HepG2 (cell line): Measurements from ENCODE around the gene EEF1AKMT3. TPM values are rescaled to one million over a fixed set of nuclear protein-coding genes. Genes with fewer than 3 reads are reported as not detected.

Source experiments
- RAD51 ChIP-seq: fragments of 450-650 bp; IDR thresholded peaks from 2 replicates; pipeline ENCODE4 v1.6.1; 2016; ENCODE audit warnings: borderline replicate concordance
- ZHX2 ChIP-seq, 2 experiments: sonication (generic) in 1 of 2; formaldehyde crosslinking in 1 of 2; IDR thresholded peaks; 2 replicates each; pipeline versions ENCODE4 v1.6.1 to v1.9.0; 2014 to 2022; ENCODE audit warnings: antibody characterized with exemption in 1 of 2, borderline replicate concordance in 1 of 2, inconsistent platforms in 1 of 2, low read depth in 1 of 2, missing genetic modification reagents in 1 of 2
- ZNF720 ChIP-seq: sonication (generic); formaldehyde crosslinking; IDR thresholded peaks from 2 replicates; pipeline ENCODE4 v1.4.0; 2020; ENCODE audit warnings: missing genetic modification reagents
- polyA plus RNA-seq, 8 experiments: library from polyadenylated mRNA; depleted of rRNA in 3 of 8; stranded (reverse) in 7 of 8; unstranded in 1 of 8; fragments of >200 nt; fragmentation: Illumina TruSeq in 4 of 8; extraction: Trizol in 4 of 8; gene quantifications; 2 replicates each; pipeline versions ENCODE4 v1.2.1 to v1.2.3, GENCODE V29; 2011 to 2016; ENCODE audit warnings: low read depth in 4 of 8, missing spikeins in 1 of 8, mixed read lengths in 1 of 8; ENCODE audit not compliant: insufficient read depth in 1 of 8
- total RNA-seq, 5 experiments: library from RNA; depleted of rRNA; stranded (reverse); fragments of >200 nt; fragmentation: Illumina TruSeq; extraction: Trizol; gene quantifications; 2 replicates each; pipeline ENCODE4 v1.2.3, GENCODE V29; 2016; ENCODE audit warnings: low read depth in 1 of 5
- TF ChIP-seq, protein P1 (sequence below): sonication (generic); formaldehyde crosslinking; IDR thresholded peaks from 2 replicates; pipeline ENCODE4 v1.4.0; 2020; ENCODE audit warnings: missing genetic modification reagents
- TF ChIP-seq, protein P2 (sequence below): sonication (generic); formaldehyde crosslinking; IDR thresholded peaks from 2 replicates; pipeline ENCODE4 v1.4.0; 2020; ENCODE audit warnings: mild to moderate bottlenecking, missing genetic modification reagents
- TF ChIP-seq, protein P3 (sequence below): sonication (generic); formaldehyde crosslinking; IDR thresholded peaks from 2 replicates; pipeline ENCODE4 v1.9.0; 2021; ENCODE audit warnings: missing genetic modification reagents, borderline replicate concordance

Gene EEF1AKMT3
- total and polyA plus RNA-seq, 2 of the 13 experiments (the other 11 are each of a cell fraction or from before 2014, with no cell fraction given): 4.7 to 11.4 TPM

DNA sequence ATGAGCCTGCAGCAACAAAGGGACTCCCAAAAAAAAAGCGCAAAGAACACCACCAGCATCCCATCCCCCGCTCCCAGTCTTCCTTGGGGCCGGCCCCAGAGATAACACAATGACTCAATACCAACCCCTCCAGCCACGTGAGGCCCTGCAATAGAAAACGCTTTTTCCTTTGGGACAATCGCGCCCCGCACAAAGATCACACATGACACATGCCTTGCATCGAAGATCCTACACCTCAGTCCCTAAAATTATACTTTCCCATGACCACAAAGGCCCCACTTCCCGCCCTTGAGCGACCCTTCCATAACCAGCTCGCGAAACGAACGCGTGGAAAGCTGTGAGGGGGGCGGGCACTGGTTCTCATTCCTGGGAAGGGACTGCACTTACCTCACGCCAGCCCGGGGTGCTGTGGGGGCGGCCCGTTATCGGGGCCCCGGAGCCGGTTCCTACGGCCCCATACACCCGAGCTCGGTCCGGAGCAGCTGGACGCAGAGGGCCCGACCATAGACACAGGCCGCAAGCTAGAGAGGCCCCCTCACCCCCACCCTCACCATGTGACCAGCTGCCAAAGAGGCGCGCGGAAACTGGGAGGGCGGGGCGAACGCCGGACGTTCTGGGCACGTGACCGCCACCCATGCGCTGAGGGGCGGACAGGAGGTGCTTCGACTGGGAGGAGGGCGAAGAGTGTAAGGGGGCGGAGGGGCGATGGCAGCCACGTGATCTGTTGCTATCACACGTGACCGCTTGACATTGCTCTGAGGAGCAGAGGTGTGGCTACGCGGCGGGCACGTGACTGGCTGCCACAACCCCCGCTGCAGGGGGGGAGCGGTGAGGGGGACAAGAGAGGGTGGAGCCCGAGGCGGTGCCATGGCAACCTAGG lies 20.4 kb upstream of the EEF1AKMT3 start, which contains the start of gene CDK4 (continued):
- TF ChIP-seq, protein P1, sequence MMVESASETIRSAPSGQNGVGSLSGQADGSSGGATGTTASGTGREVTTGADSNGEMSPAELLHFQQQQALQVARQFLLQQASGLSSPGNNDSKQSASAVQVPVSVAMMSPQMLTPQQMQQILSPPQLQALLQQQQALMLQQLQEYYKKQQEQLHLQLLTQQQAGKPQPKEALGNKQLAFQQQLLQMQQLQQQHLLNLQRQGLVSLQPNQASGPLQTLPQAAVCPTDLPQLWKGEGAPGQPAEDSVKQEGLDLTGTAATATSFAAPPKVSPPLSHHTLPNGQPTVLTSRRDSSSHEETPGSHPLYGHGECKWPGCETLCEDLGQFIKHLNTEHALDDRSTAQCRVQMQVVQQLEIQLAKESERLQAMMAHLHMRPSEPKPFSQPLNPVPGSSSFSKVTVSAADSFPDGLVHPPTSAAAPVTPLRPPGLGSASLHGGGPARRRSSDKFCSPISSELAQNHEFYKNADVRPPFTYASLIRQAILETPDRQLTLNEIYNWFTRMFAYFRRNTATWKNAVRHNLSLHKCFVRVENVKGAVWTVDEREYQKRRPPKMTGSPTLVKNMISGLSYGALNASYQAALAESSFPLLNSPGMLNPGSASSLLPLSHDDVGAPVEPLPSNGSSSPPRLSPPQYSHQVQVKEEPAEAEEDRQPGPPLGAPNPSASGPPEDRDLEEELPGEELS (CRISPR knock-in tag): peak; percentile 74
- 0 out of 2 replicates have a peak, but pooled peaks have one; percentile 31 for TF ChIP-seq ZHX2 (IDR thresholded peaks at IDR 0.05; ENCODE audit: low read depth)
- TF ChIP-seq ZHX2 (CRISPR knock-in tag; IDR thresholded peaks at IDR 0.05; ENCODE audit: borderline replicate concordance): no peak; the same call in 1 of the 2 replicates
- TF ChIP-seq, protein P2, sequence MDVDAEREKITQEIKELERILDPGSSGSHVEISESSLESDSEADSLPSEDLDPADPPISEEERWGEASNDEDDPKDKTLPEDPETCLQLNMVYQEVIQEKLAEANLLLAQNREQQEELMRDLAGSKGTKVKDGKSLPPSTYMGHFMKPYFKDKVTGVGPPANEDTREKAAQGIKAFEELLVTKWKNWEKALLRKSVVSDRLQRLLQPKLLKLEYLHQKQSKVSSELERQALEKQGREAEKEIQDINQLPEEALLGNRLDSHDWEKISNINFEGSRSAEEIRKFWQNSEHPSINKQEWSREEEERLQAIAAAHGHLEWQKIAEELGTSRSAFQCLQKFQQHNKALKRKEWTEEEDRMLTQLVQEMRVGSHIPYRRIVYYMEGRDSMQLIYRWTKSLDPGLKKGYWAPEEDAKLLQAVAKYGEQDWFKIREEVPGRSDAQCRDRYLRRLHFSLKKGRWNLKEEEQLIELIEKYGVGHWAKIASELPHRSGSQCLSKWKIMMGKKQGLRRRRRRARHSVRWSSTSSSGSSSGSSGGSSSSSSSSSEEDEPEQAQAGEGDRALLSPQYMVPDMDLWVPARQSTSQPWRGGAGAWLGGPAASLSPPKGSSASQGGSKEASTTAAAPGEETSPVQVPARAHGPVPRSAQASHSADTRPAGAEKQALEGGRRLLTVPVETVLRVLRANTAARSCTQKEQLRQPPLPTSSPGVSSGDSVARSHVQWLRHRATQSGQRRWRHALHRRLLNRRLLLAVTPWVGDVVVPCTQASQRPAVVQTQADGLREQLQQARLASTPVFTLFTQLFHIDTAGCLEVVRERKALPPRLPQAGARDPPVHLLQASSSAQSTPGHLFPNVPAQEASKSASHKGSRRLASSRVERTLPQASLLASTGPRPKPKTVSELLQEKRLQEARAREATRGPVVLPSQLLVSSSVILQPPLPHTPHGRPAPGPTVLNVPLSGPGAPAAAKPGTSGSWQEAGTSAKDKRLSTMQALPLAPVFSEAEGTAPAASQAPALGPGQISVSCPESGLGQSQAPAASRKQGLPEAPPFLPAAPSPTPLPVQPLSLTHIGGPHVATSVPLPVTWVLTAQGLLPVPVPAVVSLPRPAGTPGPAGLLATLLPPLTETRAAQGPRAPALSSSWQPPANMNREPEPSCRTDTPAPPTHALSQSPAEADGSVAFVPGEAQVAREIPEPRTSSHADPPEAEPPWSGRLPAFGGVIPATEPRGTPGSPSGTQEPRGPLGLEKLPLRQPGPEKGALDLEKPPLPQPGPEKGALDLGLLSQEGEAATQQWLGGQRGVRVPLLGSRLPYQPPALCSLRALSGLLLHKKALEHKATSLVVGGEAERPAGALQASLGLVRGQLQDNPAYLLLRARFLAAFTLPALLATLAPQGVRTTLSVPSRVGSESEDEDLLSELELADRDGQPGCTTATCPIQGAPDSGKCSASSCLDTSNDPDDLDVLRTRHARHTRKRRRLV (CRISPR knock-in tag): no peak
- TF ChIP-seq, protein P3, sequence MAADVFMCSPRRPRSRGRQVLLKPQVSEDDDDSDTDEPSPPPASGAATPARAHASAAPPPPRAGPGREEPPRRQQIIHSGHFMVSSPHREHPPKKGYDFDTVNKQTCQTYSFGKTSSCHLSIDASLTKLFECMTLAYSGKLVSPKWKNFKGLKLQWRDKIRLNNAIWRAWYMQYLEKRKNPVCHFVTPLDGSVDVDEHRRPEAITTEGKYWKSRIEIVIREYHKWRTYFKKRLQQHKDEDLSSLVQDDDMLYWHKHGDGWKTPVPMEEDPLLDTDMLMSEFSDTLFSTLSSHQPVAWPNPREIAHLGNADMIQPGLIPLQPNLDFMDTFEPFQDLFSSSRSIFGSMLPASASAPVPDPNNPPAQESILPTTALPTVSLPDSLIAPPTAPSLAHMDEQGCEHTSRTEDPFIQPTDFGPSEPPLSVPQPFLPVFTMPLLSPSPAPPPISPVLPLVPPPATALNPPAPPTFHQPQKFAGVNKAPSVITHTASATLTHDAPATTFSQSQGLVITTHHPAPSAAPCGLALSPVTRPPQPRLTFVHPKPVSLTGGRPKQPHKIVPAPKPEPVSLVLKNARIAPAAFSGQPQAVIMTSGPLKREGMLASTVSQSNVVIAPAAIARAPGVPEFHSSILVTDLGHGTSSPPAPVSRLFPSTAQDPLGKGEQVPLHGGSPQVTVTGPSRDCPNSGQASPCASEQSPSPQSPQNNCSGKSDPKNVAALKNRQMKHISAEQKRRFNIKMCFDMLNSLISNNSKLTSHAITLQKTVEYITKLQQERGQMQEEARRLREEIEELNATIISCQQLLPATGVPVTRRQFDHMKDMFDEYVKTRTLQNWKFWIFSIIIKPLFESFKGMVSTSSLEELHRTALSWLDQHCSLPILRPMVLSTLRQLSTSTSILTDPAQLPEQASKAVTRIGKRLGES (CRISPR knock-in tag): no peak; the same call in 1 of the 2 replicates
- peak; percentile 100 for TF ChIP-seq RAD51
- TF ChIP-seq ZNF720 (CRISPR knock-in tag): no peak
